Esophagus mucosa (tissue), 1 donor: ENCODE data around the gene TSPYL4. TPM values are rescaled to one million over a fixed set of nuclear protein-coding genes. Genes with fewer than 3 reads are reported as not detected.

ENCODE experiments used
- ATAC-seq: fragments of 200-7000 bp; cut with Tn5 transposase; one replicate; pipeline ENCODE4 v1.9.1; 2020
- total RNA-seq: library from RNA; stranded (reverse); gene quantifications from one replicate; pipeline ENCODE4 v1.2.4, GENCODE V29; 2023
- donor health status: DM: yes; HTN: yes; CAD: no.

TSPYL4 gene
- total RNA-seq, 1 donor from 2014 or later: 6.7 TPM

- ATAC-seq: peak; percentile 66
Observed at GRCh38 chr6:116268589-116269293, 14.9 kb upstream of the TSPYL4 start.

- no peak for ATAC-seq
Observed at GRCh38 chr6:116267836-116268588, 14.1 kb upstream of the TSPYL4 start.

GRCh38 chr6:116266803-116267202 lies 12.9 kb upstream of the TSPYL4 start:
- no peak for ATAC-seq

GRCh38 chr6:116265041-116265829 lies 11.4 kb upstream of the TSPYL4 start:
- peak; percentile 100 for ATAC-seq

GRCh38 chr6:116263353-116263752 lies 9.5 kb upstream of the TSPYL4 start:
- no peak for ATAC-seq

GRCh38 chr6:116258520-116258919 lies 4.6 kb upstream of the TSPYL4 start:
- ATAC-seq: no peak

GRCh38 chr6:116256694-116257093 lies 2.8 kb upstream of the TSPYL4 start:
- ATAC-seq: no peak

- peak; percentile 26 for ATAC-seq
Observed at GRCh38 chr6:116255246-116255800, 1.4 kb upstream of the TSPYL4 start.

GRCh38 chr6:116254297-116255056 lies 602 bp upstream of the TSPYL4 start:
- no peak for ATAC-seq

GRCh38 chr6:116253188-116253504 lies 729 bp downstream of the TSPYL4 start:
- no peak for ATAC-seq

GRCh38 chr6:116251568-116252384 lies 2.1 kb downstream of the TSPYL4 start:
- no peak for ATAC-seq

- no peak for ATAC-seq
Observed at GRCh38 chr6:116248577-116248976, 5.3 kb downstream of the TSPYL4 start.

- ATAC-seq: no peak
Observed at GRCh38 chr6:116247285-116247684, 6.6 kb downstream of the TSPYL4 start.

- no peak for ATAC-seq
Observed at GRCh38 chr6:116246089-116246488, 7.8 kb downstream of the TSPYL4 start.

GRCh38 chr6:116244284-116244683 lies 9.6 kb downstream of the TSPYL4 start:
- ATAC-seq: peak; percentile 71

- ATAC-seq: no peak
Observed at GRCh38 chr6:116239856-116240255, 14.0 kb downstream of the TSPYL4 start.

- no peak for ATAC-seq
Observed at GRCh38 chr6:116239256-116239655, 14.6 kb downstream of the TSPYL4 start.

GRCh38 chr6:116238083-116238482 lies 15.8 kb downstream of the TSPYL4 start:
- no peak for ATAC-seq

- ATAC-seq: no peak
Observed at GRCh38 chr6:116234689-116235088, 19.2 kb downstream of the TSPYL4 start.

GRCh38 chr6:116229287-116229913 lies 24.5 kb downstream of the TSPYL4 start:
- ATAC-seq: no peak

- ATAC-seq: no peak
Observed at GRCh38 chr6:116223355-116223754, 30.5 kb downstream of the TSPYL4 start.
